Glutamatergic neuron (in vitro differentiated cells): ENCODE measurements around the gene GRPEL2. TPM values are rescaled to one million over a fixed set of nuclear protein-coding genes. Genes with fewer than 3 reads are reported as not detected.
A peak's percentile ranks its signal among the peaks of the same experiment; 100 is the strongest.

Experiments
- DNase-seq: peaks from one replicate; pipeline ENCODE4 v3.0.0; 2022
- H3K27ac Mint-ChIP-seq: one replicate; pipeline ENCODE4 v1.8.0; 2020; ENCODE audit warnings: mild to moderate bottlenecking, mixed read lengths, inconsistent platforms; ENCODE audit not compliant: unreplicated experiment
- H3K27me3 Mint-ChIP-seq: one replicate; pipeline ENCODE4 v1.8.0; 2020; ENCODE audit warnings: mild to moderate bottlenecking, moderate library complexity, mixed read lengths, inconsistent platforms; ENCODE audit not compliant: unreplicated experiment
- H3K36me3 Mint-ChIP-seq: one replicate; pipeline ENCODE4 v1.8.0; 2020; ENCODE audit warnings: mild to moderate bottlenecking, mixed read lengths, inconsistent platforms; ENCODE audit not compliant: unreplicated experiment
- H3K4me1 Mint-ChIP-seq: one replicate; pipeline ENCODE4 v1.8.0; 2020; ENCODE audit warnings: mild to moderate bottlenecking, low read depth, mixed read lengths, inconsistent platforms; ENCODE audit not compliant: unreplicated experiment
- H3K4me3 Mint-ChIP-seq: one replicate; pipeline ENCODE4 v1.8.0; 2020; ENCODE audit warnings: mild to moderate bottlenecking, mixed read lengths, inconsistent platforms; ENCODE audit not compliant: unreplicated experiment
- H3K9me3 Mint-ChIP-seq: one replicate; pipeline ENCODE4 v1.8.0; 2020; ENCODE audit warnings: mild to moderate bottlenecking, moderate library complexity, mixed read lengths, inconsistent platforms; ENCODE audit not compliant: unreplicated experiment
- long read RNA-seq: library from polyadenylated mRNA; unstranded; transcript quantifications from one replicate; pipeline ENCODE4 v2.0.0, GENCODE V29; 2020; ENCODE audit not compliant: unreplicated experiment
- total RNA-seq: library from RNA; stranded (reverse); fragmentation: NEBNext Ultra II Directional; extraction: Animal tissue kit (Norgen Biotek cat#: 25700); gene quantifications from one replicate; pipeline ENCODE4 v1.2.1, GENCODE V29; 2021; ENCODE audit not compliant: unreplicated experiment
- TF ChIP-seq, protein P1 (sequence below): fragments of 200-600 bp; sonication (generic); IDR thresholded peaks from one replicate; pipeline ENCODE4 v1.5.0; 2021; ENCODE audit not compliant: partially characterized antibody, unreplicated experiment

Gene GRPEL2, protein sequence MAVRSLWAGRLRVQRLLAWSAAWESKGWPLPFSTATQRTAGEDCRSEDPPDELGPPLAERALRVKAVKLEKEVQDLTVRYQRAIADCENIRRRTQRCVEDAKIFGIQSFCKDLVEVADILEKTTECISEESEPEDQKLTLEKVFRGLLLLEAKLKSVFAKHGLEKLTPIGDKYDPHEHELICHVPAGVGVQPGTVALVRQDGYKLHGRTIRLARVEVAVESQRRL
- total RNA-seq, result 34.7 TPM
- long read RNA-seq, full-length matches to known transcripts, result 1 of 4 reads
- long read RNA-seq, partial matches to known transcripts, result 0 of 4 reads
- long read RNA-seq, other reads (novel, unspliced or antisense), result 3 of 4 reads

GRCh38 chr5:149345147-149345891 lies at the start of gene GRPEL2:
GRPEL2 (plus strand) TSS chr5:149345499; CDS start chr5:149345540, 41 bp downstream.
- peaks cover 8% of the 10 kb centered on the region for H3K27me3 Mint-ChIP-seq
- peak; percentile 96 for DNase-seq
- H3K9me3 Mint-ChIP-seq, result peaks cover 11% of the 10 kb centered on the region
- H3K4me1 Mint-ChIP-seq, result peaks cover 16% of the 10 kb centered on the region
- peak within 1 kb of the TSS; percentile 100 for H3K4me3 Mint-ChIP-seq
- H3K27ac Mint-ChIP-seq, result peak within 1 kb of the TSS; percentile 98
- TF ChIP-seq, protein P1, sequence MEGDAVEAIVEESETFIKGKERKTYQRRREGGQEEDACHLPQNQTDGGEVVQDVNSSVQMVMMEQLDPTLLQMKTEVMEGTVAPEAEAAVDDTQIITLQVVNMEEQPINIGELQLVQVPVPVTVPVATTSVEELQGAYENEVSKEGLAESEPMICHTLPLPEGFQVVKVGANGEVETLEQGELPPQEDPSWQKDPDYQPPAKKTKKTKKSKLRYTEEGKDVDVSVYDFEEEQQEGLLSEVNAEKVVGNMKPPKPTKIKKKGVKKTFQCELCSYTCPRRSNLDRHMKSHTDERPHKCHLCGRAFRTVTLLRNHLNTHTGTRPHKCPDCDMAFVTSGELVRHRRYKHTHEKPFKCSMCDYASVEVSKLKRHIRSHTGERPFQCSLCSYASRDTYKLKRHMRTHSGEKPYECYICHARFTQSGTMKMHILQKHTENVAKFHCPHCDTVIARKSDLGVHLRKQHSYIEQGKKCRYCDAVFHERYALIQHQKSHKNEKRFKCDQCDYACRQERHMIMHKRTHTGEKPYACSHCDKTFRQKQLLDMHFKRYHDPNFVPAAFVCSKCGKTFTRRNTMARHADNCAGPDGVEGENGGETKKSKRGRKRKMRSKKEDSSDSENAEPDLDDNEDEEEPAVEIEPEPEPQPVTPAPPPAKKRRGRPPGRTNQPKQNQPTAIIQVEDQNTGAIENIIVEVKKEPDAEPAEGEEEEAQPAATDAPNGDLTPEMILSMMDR, result no peak
- H3K36me3 Mint-ChIP-seq, result no peaks in the 10 kb centered on the region

- H3K27ac Mint-ChIP-seq, result no peak overlapping the region
- DNase-seq, result no peak
- H3K4me3 Mint-ChIP-seq, result no peak overlapping the region
- no peaks in the 10 kb centered on the region for H3K36me3 Mint-ChIP-seq
- H3K27me3 Mint-ChIP-seq, result no peaks in the 10 kb centered on the region
- peaks cover 7% of the 10 kb centered on the region for H3K4me1 Mint-ChIP-seq
- TF ChIP-seq, protein P1, result no peak
- H3K9me3 Mint-ChIP-seq, result peaks cover 3% of the 10 kb centered on the region
Observed at GRCh38 chr5:149297340-149298025, 47.8 kb upstream of the GRPEL2 start.

DNA sequence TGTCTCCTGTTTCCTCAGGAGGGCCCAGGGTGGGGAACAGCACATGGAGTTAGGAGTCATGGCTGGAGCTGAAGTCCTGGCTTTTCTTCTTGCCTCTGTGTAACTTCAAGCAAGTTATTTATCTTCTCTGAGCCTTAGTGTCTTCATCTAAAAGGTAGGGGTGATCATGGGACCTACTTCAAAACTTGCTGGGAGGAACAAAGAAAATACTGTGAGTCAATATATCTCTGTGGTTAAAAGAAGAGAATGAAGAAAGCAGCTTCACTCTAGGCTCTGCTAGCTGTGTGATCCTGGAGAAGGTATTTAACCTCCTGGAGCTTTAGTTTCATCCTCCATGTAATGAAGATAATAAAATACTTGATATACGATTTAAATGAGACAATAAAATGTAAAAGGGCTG lies 47.1 kb upstream of the GRPEL2 start:
- Mint-ChIP-seq H3K36me3 (no peaks in the 10 kb centered on the region), H3K4me3 (no peak overlapping the region), H3K9me3 (peaks cover 3% of the 10 kb centered on the region), H3K27ac (no peak overlapping the region), H3K4me1 (peaks cover 7% of the 10 kb centered on the region), H3K27me3 (no peaks in the 10 kb centered on the region)
- no peak for DNase-seq
- TF ChIP-seq, protein P1, result no peak

DNA sequence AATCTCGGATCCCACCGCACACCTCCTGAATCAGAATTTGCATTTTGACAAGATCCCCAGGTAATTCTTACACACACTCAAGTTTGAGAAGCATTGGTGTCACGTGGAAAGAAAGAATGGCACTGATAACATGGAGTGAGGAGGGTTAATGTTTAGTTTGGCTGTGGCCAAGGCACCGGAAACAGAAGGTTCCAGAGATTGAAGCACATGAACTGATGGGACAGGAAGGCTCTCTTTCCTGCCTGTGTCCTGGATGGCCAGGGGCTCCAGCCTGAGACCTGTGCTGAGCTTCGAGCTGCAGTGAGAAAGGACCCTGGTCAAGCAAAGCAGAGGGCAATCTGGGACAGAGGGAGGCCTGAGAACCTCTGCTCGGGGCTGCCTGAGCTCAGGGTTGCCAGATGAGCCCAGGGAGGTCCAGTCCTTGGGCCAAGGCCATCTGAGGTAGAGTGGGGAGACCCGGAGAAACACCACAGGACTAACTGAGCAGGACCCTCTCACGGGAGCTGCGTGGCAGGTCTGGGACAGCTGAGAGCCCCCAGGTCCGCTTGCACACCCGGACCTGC lies 46.4 kb upstream of the GRPEL2 start:
- Mint-ChIP-seq H3K27me3 (no peaks in the 10 kb centered on the region), H3K4me1 (peaks cover 9% of the 10 kb centered on the region), H3K27ac (no peak overlapping the region), H3K36me3 (no peaks in the 10 kb centered on the region), H3K4me3 (no peak overlapping the region), H3K9me3 (peaks cover 3% of the 10 kb centered on the region)
- TF ChIP-seq, protein P1, result no peak
- no peak for DNase-seq
